ENCODE measurements around the gene VAMP3.

DNA sequence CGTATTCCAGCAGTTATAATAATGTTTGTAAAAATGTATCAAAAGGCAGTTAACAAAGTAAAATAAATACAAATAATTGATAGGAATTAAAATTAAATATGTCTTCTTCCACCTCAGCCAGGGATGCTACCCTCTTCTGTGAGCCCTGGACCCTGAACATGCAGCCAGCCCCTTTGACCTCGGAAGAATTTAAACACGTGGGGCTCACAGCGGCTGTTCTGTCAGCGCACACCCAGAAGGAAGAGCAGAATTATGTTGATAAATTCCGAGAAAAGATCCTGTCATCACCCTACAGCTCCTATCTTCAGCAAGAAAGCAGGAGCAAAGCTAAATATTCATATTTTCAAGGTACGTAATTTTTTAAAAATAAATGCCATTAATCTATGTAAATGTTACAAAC, 55.3 kb downstream of the VAMP3 start:
- TF ChIP-seq, protein P1, sequence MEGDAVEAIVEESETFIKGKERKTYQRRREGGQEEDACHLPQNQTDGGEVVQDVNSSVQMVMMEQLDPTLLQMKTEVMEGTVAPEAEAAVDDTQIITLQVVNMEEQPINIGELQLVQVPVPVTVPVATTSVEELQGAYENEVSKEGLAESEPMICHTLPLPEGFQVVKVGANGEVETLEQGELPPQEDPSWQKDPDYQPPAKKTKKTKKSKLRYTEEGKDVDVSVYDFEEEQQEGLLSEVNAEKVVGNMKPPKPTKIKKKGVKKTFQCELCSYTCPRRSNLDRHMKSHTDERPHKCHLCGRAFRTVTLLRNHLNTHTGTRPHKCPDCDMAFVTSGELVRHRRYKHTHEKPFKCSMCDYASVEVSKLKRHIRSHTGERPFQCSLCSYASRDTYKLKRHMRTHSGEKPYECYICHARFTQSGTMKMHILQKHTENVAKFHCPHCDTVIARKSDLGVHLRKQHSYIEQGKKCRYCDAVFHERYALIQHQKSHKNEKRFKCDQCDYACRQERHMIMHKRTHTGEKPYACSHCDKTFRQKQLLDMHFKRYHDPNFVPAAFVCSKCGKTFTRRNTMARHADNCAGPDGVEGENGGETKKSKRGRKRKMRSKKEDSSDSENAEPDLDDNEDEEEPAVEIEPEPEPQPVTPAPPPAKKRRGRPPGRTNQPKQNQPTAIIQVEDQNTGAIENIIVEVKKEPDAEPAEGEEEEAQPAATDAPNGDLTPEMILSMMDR (IDR thresholded peaks at IDR 0.05) = no peak
- TF ChIP-seq EP300 (IDR thresholded peaks at IDR 0.05) = no peak

All from ovary (tissue), 3 donors.